Epithelial cell of proximal tubule (primary cell): ENCODE results near the gene EPC2. TPM values are rescaled to one million over a fixed set of nuclear protein-coding genes. Genes with fewer than 3 reads are reported as not detected.

Experiments used
- DNase-seq: peaks from one replicate; pipeline ENCODE4 v3.0.0-alpha.2; 2011; ENCODE audit warnings: low read depth
- H3K4me3 ChIP-seq: 2 replicates; pipeline ENCODE4 v1.5.1; 2011; ENCODE audit warnings: low read depth, mild to moderate bottlenecking, low read length
- CTCF ChIP-seq: conservative IDR thresholded peaks from 2 replicates; pipeline ENCODE4 v1.5.1; 2012; ENCODE audit warnings: low read depth, mild to moderate bottlenecking, low read length
- total RNA-seq: library from RNA; depleted of rRNA; stranded (reverse); fragments of >200 nt; gene quantifications from 2 replicates; pipeline ENCODE4 v1.2.3, GENCODE V29; 2015

The EPC2 gene
- total RNA-seq, 1 donor from 2014 or later, result 15.3 TPM

GRCh38 chr2:148704247-148704646 lies 59.7 kb downstream of the EPC2 start:
- TF ChIP-seq CTCF, result no peak
- DNase-seq, result no peak

DNA sequence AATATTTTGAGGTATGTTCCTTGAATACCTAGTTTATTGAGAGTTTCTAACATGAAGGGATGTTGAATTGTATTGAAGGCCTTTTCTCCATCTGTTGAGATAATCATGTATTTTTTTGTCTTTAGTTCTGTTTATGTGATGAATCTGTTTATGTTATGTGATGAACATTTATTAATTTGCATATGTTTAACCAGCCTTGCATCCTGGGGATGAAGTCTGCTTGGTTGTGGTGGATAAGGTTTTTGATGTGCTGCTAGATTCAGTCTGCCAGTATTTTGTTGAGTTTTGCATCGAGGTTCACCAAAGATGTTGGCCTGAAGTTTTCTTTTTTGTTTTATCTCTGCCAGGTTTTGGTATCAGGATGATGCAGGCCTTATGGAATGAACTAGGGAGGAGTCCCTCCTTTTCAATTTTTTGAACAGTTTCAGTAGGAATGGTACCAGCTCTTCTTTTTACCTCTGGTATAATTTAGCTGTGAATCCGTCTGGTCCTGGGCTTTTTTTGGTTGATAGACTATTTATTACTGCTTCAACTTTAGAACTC lies 71.9 kb downstream of the EPC2 start:
- no peak for DNase-seq
- no peak for TF ChIP-seq CTCF
- H3K4me3 ChIP-seq, result no peak overlapping the region

More at GRCh38 chr2:148704247-148704646, 59.7 kb downstream of the EPC2 start:
- H3K4me3 ChIP-seq, result no peak overlapping the region

DNA sequence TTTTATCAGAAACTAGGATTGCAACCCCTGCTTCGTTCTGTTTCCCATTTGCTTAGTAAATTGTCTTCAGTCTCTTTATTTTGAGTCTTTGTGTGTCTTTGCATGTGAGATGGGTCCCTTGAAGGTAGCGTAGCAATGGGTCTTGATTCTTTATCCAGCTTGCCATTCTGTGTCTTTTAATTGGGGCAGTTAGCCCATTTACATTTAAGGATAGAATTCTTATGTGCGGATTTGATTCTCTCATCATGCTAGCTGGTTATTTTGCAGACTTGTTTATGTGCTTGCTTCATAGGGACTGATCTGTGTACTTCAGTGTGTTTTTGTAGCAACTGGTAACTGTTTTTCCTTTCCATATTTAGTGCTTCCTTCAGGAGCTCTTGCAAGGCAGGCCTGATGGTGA lies 73.5 kb downstream of the EPC2 start:
- no peak for TF ChIP-seq CTCF
- H3K4me3 ChIP-seq, result no peak overlapping the region
- no peak for DNase-seq

DNA sequence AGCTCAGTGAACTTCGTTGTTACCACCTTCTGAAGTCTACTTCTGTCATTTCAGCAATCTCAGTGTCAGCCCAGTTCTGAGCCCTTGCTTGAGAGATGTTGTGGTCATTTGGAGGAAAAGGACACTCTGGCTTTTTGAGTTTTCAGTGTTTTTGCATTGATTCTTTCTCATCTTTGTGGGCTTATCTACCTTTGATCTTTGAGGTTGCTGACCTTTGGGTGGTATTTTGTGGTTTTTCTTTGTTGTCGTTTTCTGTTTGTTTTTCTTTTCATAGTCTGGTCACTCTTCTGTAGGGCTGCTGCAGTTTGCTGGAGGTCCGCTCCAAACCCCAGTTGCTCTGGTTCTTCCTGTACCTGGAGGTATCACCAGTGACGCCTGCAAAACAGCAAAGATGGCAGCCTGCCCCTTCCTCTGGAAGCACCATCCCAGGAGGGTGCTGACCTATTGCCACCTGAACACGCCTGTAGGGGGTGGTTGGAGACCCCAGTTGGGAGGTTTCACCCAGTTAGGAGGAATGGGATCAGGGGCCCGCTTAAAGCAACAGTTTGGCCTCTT lies 74.7 kb downstream of the EPC2 start:
- no peak for DNase-seq

GRCh38 chr2:148719941-148720436 lies 75.4 kb downstream of the EPC2 start:
- no peak for DNase-seq
- no peak overlapping the region for H3K4me3 ChIP-seq
- TF ChIP-seq CTCF, result no peak

More for the DNA sequence above, 74.7 kb downstream of the EPC2 start:
- H3K4me3 ChIP-seq, result no peak overlapping the region
- no peak for TF ChIP-seq CTCF

GRCh38 chr2:148720501-148721001 lies 76.0 kb downstream of the EPC2 start:
- H3K4me3 ChIP-seq, result no peak overlapping the region
- no peak for TF ChIP-seq CTCF
- DNase-seq, result no peak

DNA sequence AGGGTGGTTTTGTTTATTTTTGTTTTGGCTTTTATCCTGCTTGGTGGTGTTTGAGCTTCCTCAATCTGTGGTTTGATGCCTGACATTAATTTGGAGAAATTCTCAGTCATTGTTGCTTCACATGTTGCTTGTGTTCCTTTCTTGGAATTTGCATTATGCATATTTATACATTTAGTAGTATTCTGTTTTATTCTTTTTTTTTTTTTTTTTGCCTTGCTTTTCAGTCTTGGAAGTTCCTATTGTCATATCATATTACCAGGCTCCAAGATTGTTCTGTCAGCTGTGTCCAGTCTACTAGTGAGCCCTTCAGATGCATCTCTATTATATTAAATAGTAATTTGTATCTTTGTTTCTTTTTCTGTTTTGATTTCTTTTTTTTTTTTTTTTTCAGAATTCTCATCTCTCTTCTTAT lies 77.0 kb downstream of the EPC2 start:
- no peak for DNase-seq
- TF ChIP-seq CTCF, result no peak
- H3K4me3 ChIP-seq, result no peak overlapping the region
